ENCODE data around the gene CLEC16A.
"Not testable (repeated sequence)": the region's sequence is repeated elsewhere in the genome, so short reads cannot be mapped to it uniquely, and the experiment has no call there.

Gene CLEC16A

GRCh38 chr16:10966129-10966528, 21.8 kb downstream of the CLEC16A start:
- DNase-seq (ENCODE audit: low read depth), result no peak

GRCh38 chr16:10966559-10966958, 22.2 kb downstream of the CLEC16A start:
- not testable (repeated sequence) for DNase-seq (ENCODE audit: low read depth)

DNA sequence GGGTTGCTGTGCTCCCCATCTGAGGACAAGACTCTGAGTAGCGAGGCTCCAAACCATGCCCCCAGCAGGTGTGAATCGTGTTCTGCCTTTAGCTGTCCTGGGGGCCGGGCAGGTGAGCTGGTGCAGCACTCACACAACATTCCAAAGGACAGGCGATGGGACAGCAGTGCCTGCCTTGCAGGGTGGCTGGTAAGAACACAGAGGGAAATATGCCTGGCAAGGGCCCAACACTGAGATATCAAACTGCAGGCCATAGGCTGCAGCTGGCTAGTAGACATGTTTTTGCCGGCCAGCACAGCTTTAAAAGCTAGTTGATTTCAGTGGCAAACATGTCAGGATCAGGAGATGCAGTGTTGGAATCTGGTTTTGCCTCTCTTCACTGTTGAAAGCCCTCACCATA, 23.6 kb downstream of the CLEC16A start:
- no peak for DNase-seq (ENCODE audit: low read depth)

DNA sequence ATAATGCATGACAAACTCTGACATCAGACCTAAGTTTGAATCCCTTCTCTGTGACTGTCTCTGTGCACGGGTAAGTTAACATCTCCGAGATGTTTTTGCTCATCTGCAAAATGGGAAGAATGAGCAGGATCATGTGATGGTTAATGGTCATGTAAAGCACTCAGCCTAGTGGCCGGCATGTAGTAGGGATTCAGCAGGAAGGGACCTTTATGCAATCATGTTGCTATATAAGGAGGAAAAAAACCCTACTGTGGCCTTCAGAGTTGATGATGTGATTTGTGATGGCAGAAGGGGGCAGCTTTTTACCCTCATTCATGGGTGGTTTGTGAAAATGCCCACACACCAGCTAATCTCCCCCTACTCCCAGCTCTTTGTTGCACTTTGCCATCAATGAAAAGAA, 24.1 kb downstream of the CLEC16A start:
- DNase-seq (ENCODE audit: low read depth), result no peak

DNA sequence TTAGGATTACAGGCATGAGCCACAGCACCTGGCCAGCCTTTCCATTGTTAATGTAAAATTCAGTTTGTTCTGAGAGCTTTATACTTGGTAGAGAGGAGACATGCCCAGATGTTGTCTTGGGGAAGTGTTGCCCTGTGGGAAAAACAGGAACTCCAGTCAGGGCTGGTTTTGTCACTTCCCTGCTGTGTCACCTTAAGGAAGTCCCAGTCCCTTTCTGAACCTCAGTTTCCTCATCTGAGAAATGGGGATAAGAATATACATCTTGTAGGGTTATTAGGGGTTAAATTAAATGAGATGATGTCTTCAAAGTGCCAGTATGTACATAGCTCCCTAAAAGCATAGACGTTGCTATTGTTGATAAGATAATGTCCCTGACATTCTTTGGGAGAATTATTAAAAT, 25.3 kb downstream of the CLEC16A start:
- no peak for DNase-seq (ENCODE audit: low read depth)

DNA sequence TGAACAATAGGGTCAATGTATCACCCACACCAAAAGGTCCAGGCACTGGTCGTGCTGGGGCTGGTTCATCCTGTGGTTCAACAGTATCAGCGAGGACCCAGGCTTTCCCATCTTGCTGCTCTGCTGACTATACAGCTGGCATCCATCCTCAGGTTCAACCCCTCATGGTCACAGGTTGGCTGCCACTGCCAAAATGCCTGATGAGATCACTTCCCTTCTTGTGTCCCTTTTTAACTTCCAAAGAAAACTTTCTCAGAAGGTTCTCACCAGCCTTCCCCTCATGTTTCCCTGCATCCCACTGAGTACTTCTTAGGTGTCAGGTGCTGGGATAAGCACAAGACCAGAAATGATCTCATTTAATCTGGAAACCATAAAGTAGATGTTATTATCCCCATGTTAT, 25.7 kb downstream of the CLEC16A start:
- DNase-seq (ENCODE audit: low read depth), result no peak

DNA sequence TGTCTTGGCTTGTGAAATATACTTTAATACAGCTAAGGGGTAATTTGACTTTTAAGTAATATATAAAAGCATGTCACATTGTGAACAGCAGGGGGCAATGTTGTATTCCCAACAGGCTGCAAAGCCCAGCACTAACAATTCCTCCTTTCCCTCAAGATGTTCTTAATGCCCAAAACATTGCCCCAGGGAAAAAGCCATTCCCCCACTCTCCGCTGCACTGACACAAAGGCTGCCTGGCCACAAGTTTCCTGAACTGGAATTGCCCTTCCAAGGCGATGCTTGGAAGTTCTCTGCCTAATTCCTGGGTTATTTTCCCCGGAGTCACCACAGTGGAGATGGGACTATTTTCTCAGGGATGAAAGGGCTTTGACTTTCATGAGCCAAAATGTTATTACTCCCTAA, 27.2 kb downstream of the CLEC16A start:
- DNase-seq (ENCODE audit: low read depth), result no peak

- DNase-seq (ENCODE audit: low read depth), result no peak
Observed at GRCh38 chr16:10972108-10972818, 27.9 kb downstream of the CLEC16A start.

DNA sequence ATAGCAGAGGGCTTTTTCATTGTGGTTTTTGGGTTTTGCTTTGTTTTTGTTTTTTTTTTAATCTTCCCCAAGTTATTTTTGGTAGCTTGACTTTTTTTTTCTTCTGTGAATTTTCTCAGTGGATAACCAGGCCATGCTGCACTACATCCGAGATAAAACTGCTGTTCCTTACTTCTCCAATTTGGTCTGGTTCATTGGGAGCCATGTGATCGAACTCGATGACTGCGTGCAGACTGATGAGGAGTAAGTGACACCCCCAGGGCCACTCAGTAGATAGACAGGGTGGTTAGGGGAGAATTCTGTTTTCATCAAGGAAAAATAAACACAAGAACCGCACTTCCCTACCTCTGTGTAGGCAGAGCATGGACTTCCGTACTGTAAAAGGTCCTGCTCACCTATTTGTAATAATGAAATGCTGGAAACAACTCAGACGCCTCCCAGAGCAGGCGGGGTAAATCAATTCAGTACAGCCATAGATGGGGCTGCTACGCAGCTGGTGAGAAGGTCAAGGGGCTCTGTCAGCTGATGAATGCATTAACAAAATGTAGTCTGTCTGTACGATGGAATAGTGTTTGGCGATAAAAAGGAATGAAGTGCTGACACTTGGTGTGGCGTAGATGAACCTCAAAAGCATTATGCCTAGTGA, 28.6 kb downstream of the CLEC16A start:
- no peak for DNase-seq (ENCODE audit: low read depth)

DNA sequence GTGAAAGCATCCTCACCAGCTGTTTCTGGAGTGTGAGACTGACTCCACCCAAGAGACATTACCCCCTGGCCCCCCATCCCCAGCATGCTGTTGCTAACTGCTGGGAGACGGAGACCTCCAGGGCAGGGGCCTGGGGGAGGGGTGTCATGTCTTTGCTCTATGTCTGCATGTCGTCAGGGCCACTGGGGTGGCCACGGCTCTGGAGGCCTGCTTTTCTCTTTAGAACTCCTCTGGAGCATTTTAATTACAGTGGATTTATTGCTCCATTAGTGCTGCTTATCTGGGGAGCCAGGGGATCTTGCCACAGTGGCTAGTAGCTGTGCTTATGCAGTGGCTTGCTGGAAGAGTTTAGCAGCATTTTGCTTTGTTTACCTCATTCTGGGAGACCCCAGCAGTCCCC, 32.3 kb downstream of the CLEC16A start:
- DNase-seq (ENCODE audit: low read depth), result no peak

GRCh38 chr16:10978124-10978523, 33.8 kb downstream of the CLEC16A start:
- DNase-seq (ENCODE audit: low read depth), result no peak

DNA sequence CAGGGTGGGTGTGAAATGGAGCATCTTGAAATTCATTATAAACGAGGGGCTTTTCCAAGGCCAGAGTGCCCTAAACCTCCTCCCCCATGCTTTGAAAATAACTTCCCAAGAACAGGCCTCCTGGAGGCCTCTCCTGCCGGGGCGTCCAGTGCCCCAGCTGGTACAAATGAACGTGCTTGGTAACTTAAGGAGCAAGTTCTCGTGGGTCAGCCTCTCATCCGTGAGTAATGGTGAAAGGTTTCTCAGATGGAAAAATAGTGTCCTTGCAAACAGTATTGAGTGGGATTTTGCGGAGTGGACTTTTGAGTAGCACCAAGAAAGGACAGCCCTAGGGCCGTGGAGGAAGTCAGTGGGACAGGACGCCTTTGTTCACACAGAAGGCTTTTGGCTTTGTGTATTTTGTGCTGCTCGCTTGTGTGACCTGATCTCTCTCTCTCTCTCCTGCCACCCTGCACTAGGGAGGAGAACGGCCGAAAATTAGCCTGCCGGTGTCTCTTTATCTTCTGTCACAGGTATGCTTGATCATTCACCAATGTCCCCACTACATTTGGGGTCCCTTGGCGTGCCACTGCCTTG, 34.6 kb downstream of the CLEC16A start:
- DNase-seq (ENCODE audit: low read depth), result no peak

DNA sequence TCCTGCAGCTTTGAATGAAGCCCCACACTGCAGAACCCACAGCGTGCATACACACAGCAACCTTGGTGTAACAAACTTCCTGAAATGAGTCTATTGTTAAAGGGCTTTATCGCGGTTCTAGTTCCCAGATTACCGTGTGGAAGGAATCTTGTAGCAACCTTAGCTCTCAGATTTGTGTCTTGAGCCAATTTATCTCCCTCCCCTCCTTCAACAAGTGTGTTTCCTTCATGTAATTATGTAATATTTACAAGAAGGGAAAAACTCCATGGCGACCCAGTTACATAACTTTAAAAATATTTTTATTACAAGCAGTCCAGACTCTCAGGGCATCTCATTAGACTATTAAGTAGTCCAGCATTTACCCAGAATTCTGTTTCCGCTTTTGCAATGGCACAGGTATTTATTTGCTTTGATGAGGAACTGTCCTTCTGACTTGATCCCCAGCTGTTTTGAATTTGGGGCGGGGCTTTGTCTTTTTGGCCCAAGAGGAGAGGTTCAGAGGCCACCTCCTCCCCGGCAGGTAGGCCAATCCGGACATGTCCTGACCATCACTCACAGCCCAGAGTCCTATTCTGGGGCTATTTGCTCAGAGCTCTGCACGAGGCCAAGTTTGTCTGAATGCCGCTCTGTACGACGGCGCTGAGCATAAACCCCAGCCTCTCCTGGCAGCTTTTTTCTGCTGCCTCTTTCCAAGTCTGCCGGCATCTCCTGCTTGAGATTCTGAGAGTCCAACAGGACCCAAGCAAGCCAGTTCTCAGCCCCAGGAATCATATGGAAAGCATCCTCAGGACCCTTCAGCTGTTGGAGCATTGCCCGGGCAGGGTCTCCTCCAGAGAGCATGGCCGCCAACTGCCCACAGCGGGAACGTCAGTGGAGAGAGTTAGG, 35.6 kb downstream of the CLEC16A start:
- no peak for DNase-seq (ENCODE audit: low read depth)

DNA sequence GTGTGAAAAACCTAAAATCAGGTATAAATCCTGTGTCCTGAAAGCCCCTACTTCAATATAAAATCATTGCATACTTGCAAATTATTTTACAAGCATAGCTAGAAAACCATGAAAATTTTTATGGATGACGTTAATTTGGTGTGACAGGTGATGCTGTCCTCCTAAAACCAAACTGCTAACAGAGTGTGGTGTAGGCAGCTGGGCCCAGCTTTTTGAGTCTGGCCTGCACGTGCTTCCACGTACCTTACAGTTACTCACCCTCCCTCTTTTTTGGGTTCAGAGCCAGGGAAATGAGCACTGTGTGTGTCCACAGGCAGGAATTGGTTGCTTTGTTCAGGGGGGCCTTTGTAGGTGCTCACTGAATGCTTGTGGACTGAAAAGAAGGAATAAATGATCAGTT, 36.4 kb downstream of the CLEC16A start:
- DNase-seq (ENCODE audit: low read depth), result no peak

DNA sequence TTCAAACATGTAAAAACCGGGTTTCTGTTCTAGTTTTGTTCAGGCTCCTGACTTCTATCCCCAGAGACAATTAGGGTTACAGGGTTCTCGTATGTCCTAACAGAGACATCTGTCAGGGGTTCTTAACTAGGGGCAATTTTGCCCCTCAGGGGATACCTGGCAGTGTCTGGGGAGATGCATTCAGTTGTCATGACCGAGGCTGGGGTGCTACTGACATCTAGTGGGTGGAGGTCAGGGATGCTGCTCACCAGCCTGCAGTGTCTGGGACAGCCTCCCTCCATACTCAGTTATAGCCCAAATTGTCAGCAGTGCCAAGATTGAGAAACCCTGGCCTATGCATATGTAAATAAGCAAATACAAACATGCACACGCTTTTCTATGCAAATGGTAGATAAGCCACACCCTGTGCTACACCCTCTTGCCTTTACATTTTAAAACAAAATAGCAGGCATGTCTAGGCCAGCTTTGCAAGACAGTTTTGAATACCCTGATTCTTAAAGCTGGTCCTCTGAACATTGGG, 37.4 kb downstream of the CLEC16A start:
- DNase-seq (ENCODE audit: low read depth), result no peak

- no peak for DNase-seq (ENCODE audit: low read depth)
Observed at GRCh38 chr16:10982465-10983150, 38.2 kb downstream of the CLEC16A start.

GRCh38 chr16:10983159-10983558, 38.8 kb downstream of the CLEC16A start:
- DNase-seq (ENCODE audit: low read depth), result no peak

DNA sequence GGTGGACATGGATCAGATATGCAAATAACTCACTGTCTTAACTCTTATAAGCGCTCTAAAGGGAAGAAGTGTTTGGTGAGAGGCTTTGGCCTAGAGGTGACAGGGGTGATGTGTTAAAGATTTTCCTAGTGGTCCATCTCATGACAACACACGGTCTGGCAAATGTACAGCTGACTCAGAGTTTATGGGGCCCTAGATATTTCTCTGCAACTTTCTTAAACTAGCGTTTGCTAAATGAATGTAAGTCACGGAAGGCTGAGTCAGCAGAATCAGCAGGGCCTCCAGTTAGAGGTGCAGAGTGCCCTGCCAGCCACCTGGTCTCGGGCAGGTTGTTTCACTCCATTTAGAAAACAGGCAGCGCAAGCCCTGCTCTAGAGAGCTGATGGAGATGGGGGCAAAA, 40.1 kb downstream of the CLEC16A start:
- no peak for DNase-seq (ENCODE audit: low read depth)

DNA sequence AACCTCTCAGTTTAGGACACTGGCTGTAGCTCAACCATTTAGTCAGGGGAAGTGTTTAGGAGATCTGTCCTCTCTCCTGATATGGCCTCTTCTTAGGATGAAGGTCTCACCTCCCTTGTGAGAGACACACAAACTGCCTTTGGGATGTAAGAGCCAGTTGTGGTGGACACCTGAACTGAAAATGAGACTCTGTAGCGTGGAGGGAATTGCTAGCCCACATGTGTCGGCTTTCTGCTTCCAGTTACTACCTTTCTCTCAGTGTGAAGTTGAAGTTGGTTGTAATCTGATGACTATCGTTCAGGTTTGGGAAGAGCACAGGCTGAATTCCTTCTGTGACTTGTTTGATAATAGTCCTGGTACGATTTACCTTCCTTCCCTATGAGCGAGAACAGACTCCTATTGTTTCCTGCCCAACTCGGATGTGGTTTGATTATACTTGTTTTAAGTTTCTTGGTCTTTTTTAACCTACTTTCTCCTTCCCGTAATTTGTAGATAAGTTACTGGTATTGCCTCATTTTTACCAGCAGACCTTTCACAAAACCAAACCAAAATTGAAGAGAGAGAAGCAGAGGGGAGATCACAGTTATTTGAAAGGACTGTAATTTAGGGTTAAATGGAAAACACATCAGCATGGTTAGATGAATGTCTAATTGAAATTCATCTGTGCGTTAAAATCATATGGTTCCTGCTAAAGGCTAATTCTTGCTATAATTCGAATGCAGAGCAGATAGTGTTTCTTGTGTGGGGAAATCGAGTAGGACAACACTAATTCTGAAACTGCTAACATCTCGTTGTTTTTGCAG, 43.2 kb downstream of the CLEC16A start:
- DNase-seq (ENCODE audit: low read depth), result no peak

DNA sequence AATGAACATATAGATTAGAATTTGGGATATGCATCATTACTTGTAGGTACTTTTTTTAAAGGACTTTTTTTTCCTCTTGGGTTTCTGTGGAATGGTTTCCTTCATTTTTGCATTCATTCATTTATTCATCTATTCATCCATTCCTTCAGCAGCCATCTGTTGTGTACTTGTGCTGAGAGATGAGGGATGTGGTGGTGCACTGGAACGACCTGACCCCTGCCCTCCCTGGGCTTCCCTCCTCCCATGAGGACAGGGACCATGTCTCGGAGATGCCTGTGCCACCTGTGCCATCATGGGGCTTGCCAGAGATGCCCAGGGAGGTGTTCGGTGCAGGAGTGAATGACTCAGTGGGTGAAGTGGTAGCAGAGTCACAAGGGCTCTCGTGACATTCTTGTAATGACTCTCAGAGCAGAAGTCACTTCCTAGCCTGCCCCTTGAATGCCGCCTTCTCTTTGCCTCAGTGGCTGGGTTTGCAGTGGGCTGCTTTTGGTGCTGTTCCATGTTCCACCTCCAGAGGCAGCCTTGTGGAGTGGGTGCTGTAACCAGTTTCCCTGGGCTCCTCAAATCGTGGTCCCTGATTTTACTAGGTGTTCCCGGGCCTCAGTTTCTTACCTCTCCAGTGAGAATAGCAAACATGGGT, 43.9 kb downstream of the CLEC16A start:
- DNase-seq (ENCODE audit: low read depth), result no peak

Data from activated T-helper 1 cell treated with Interleukin-2 at 50 U/mL for 16 hours (primary cell).